ENCODE measurements around the gene PCSK6.

- TF ChIP-seq CTCF (IDR thresholded peaks at IDR 0.05; ENCODE audit: insufficient read depth, low read depth, low read length) (no peak), EZH2 (IDR thresholded peaks at IDR 0.05; ENCODE audit: insufficient read depth, low read length) (no peak)
Observed at GRCh38 chr15:101536166-101536874, 46.8 kb upstream of the PCSK6 start.
